Tibial artery (tissue), 4 donors: Measurements from ENCODE around the gene AKAP7.

Experiments used
- DNase-seq, 2 donors: peaks; one replicate each; pipeline ENCODE4 v3.0.0-alpha.2; 2019
- H3K27ac ChIP-seq, 2 donors: fragments of 200-600 bp; sonication (generic) in 1 of 2; 1 replicate in 1 of 2; 2 replicates in 1 of 2; pipeline ENCODE4 v1.5.1; 2018 to 2019; ENCODE audit warnings: mild to moderate bottlenecking in 1 of 2
- H3K27me3 ChIP-seq, 2 donors: fragments of 200-600 bp; sonication (generic) in 1 of 2; one replicate each; pipeline versions ENCODE4 v1.5.1 to v1.6.0; 2016 to 2019
- H3K36me3 ChIP-seq, 3 donors: fragments of 200-600 bp; sonication (generic) in 2 of 3; one replicate each; pipeline ENCODE4 v1.5.1; 2016 to 2019; ENCODE audit warnings: mild to moderate bottlenecking in 2 of 3
- H3K4me1 ChIP-seq, 4 donors: fragments of 200-600 bp; sonication (generic) in 2 of 4; 1 replicate in 3 of 4; 2 replicates in 1 of 4; pipeline ENCODE4 v1.5.1; 2016 to 2019
- H3K4me3 ChIP-seq, 2 donors: fragments of 200-600 bp; sonication (generic) in 1 of 2; 1 replicate in 1 of 2; 2 replicates in 1 of 2; pipeline ENCODE4 v1.5.1; 2018 to 2019; ENCODE audit warnings: mild to moderate bottlenecking in 2 of 2
- H3K9me3 ChIP-seq, 3 donors: fragments of 200-600 bp; sonication (generic) in 1 of 3; one replicate each; pipeline ENCODE4 v1.5.1; 2016 to 2019
- CTCF ChIP-seq, 2 experiments: fragments of 200-600 bp in 1 of 2; fragments of 450-650 bp in 1 of 2; IDR thresholded peaks; one replicate each; pipeline ENCODE4 v1.5.1; 2017 to 2019; ENCODE audit warnings: antibody characterized with exemption in 2 of 2, mild to moderate bottlenecking in 1 of 2, moderate library complexity in 1 of 2
- intact Hi-C: fragments of 100-400 bp; cut with DNase I; formaldehyde crosslinking; loops from one replicate; pipeline ENCODE4 v1.15.0; 2023; ENCODE audit warnings: low total_unique reads

AKAP7 gene

DNA sequence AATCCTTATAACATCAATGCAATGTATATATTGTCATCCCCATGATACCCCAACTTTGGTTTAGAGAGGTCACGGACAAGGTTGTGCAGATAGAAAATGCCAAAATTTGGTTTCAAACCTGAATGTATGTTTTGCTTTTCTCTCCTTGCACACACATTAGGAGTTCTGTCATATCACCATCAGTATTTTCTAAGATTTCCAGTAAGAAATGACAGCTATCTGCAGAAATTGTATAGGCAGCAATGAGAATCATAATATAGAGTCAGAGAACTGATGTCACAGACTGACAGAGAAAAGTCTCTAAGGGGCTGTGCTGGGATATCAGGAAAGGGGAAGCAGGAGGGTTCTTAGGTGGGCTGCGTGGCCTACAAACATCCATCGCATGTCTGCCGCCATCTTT is 140.0 kb downstream of the AKAP7 start:
- no peaks in the 10 kb centered on the region for H3K4me1 ChIP-seq
- H3K4me3 ChIP-seq: no peak overlapping the region
- intact Hi-C loops: no loop called here
- H3K36me3 ChIP-seq: peaks cover 0 to 3% (median 0%) of the 10 kb centered on the region in 3 donors
- DNase-seq: no peak
- H3K27me3 ChIP-seq: no peaks in the 10 kb centered on the region
- TF ChIP-seq CTCF (IDR thresholded peaks at IDR 0.05): no peak
- no peaks in the 10 kb centered on the region for H3K9me3 ChIP-seq
- no peak overlapping the region for H3K27ac ChIP-seq

GRCh38 chr6:131277591-131277990 is 142.3 kb downstream of the AKAP7 start:
- Histone ChIP-seq H3K4me1 (no peaks in the 10 kb centered on the region), H3K36me3 (peaks cover 0 to 6% (median 0%) of the 10 kb centered on the region in 3 donors), H3K27ac (no peak overlapping the region), H3K9me3 (no peaks in the 10 kb centered on the region), H3K27me3 (no peaks in the 10 kb centered on the region), H3K4me3 (no peak overlapping the region)
- DNase-seq: no peak
- no peak for TF ChIP-seq CTCF (IDR thresholded peaks at IDR 0.05)
- intact Hi-C loops: no loop called here

DNA sequence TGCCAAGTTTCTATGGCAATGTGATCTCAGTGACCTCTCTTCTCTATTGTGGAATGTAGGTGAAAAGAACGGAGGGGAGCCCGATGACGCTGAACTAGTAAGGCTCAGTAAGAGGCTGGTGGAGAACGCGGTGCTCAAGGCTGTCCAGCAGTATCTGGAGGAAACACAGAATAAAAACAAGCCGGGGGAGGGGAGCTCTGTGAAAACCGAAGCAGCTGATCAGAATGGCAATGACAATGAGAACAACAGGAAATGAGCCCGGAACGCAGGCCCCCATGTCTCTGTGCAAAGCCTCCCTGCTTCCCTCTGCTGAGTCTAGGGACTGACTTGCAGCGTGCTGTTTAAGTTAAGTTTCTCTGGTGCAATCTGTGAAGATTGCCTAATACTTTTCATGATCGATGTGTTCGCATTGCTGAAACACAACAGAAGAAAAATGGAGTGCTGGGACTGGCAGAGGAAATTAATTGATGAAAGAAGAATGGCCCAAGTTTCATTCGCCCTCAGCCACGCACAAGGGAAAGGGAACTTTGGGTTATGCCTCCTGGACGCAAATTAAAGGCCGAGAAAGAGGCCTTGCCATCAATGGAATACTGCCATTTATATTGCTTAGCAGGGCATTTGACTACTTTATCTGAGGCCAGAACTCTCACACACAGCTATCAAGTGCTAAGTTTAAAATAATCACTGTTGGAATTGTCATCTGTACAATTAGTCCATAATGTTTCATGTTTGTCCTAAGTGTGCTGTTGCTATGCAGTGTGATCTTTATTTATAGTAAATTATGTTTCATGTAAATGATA is 146.4 kb downstream of the AKAP7 start:
- no peak for TF ChIP-seq CTCF (IDR thresholded peaks at IDR 0.05)
- intact Hi-C loops: no loop called here
- H3K4me1 ChIP-seq: no peaks in the 10 kb centered on the region
- peak in 1 of 2 donors; percentile 53 for DNase-seq
- H3K36me3 ChIP-seq: peaks cover 0 to 15% (median 7%) of the 10 kb centered on the region in 3 donors
- no peak overlapping the region for H3K27ac ChIP-seq
- H3K9me3 ChIP-seq: no peaks in the 10 kb centered on the region
- no peak overlapping the region for H3K4me3 ChIP-seq
- no peaks in the 10 kb centered on the region for H3K27me3 ChIP-seq

DNA sequence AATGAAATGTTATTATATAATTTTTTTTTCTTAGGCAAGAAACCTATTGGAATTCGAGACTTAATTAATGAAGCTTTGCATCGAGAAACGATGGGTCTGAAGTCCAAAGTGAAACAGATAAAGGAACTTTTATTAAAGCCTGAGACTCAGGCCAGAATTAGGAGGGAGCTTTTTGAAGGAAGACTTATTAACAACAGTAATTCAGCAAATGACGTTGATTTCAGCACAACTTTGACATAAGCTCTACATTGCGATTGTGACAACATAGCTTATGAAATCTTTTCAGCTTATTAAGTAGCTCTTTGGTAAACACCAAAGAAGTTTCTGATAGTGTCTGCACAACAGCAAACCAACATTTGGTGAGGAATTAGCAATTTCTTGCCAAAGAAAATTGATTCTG is 147.1 kb downstream of the AKAP7 start:
- Histone ChIP-seq H3K27ac (no peak overlapping the region), H3K27me3 (no peaks in the 10 kb centered on the region), H3K4me3 (no peak overlapping the region), H3K36me3 (peaks cover 0 to 15% (median 7%) of the 10 kb centered on the region in 3 donors), H3K4me1 (no peaks in the 10 kb centered on the region), H3K9me3 (no peaks in the 10 kb centered on the region)
- intact Hi-C loops: no loop called here
- no peak for DNase-seq
- no peak for TF ChIP-seq CTCF (IDR thresholded peaks at IDR 0.05)

DNA sequence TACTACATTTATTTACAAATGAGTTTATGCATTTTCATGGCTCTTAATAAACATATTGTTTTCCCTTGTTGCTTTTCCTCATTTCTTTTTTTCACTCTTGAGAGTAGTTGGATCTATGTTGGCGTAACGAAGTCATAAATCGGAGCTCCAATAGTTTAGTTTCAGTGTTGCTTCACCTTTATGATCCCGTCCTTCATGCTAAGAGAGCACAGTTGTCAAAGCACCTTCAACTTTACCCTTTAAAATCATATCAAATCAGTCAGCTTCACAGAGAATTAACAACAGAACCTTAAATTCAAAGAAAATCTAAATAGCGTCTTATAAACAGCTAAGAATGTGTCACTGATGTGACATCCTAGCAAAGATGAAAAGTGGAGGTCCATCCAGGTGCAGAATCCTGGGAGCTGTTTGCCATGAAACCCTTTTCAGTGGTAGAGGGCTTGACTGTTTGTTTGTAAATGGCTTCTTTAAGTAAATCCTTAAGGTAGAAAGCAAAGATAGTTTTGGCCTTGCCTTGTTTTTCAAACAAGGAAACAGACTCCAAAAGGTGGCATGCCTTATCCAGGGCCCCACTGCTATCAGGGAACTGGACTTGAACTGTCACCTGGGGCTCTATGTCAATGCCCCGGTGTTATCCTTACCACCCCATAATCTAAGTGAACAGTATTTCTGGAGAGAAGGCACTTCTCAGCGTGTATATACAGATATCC is 148.4 kb downstream of the AKAP7 start:
- H3K27ac ChIP-seq: no peak overlapping the region
- DNase-seq: no peak
- no peaks in the 10 kb centered on the region for H3K4me1 ChIP-seq
- no peaks in the 10 kb centered on the region for H3K9me3 ChIP-seq
- H3K36me3 ChIP-seq: peaks cover 0 to 15% (median 7%) of the 10 kb centered on the region in 3 donors
- TF ChIP-seq CTCF (IDR thresholded peaks at IDR 0.05): no peak
- H3K27me3 ChIP-seq: no peaks in the 10 kb centered on the region
- no peak overlapping the region for H3K4me3 ChIP-seq
- intact Hi-C loops: no loop called here
